Measurements from ENCODE around the gene AKIRIN2. TPM values are rescaled to one million over a fixed set of nuclear protein-coding genes. Genes with fewer than 3 reads are reported as not detected.
"Not testable (repeated sequence)": the region's sequence is repeated elsewhere in the genome, so short reads cannot be mapped to it uniquely, and the experiment has no call there.

AKIRIN2 gene
- total RNA-seq, 2 experiments from 2014 or later, result 47.5 to 48.7 TPM

DNA sequence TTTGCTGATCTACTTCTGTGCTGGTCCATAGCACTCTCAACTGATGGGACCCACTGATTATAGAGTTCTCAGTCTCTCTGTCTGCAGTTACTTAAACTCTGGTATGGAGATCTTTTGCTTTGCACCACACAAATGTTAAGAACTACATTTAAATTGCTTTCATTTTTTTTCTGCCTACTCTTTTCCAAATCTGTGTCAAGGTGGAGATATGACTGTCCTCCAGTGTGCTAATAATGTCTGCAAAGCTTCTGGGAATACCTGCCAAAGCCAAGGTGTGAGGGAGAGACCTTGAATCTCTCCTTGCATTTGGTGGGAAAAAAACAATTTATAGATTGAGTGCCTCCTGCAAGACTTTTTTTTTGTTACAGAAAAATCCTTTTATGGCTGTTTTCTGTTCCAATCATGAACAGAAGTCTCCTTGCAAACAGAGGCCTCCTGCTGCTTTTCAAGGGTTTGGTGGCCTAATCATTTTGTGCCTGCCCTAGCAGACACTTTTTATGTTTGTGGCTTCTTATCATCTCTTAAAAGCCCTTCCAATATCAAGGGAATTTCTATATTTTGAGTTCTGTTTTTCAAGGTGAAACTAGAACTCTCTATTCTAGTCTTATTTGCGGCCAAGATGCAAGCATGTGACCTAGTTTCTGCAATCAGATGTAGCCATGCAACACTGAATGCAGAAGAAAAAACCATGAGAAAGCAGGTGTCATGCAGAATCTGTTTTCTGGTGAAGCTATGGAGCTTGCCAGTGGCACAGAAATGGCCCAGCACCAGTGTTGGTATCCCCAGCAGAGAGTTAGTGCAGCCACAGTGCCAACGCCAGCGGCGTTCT lies 23.2 kb upstream of the AKIRIN2 start:
- Mint-ChIP-seq H3K27me3 (no peaks in the 10 kb centered on the region), H3K9me3 (no peaks in the 10 kb centered on the region), H3K27ac (no peak overlapping the region), H3K4me1 (peaks cover 9% of the 10 kb centered on the region), H3K36me3 (no peaks in the 10 kb centered on the region), H3K4me3 (no peak overlapping the region)
- no peak for DNase-seq

DNA sequence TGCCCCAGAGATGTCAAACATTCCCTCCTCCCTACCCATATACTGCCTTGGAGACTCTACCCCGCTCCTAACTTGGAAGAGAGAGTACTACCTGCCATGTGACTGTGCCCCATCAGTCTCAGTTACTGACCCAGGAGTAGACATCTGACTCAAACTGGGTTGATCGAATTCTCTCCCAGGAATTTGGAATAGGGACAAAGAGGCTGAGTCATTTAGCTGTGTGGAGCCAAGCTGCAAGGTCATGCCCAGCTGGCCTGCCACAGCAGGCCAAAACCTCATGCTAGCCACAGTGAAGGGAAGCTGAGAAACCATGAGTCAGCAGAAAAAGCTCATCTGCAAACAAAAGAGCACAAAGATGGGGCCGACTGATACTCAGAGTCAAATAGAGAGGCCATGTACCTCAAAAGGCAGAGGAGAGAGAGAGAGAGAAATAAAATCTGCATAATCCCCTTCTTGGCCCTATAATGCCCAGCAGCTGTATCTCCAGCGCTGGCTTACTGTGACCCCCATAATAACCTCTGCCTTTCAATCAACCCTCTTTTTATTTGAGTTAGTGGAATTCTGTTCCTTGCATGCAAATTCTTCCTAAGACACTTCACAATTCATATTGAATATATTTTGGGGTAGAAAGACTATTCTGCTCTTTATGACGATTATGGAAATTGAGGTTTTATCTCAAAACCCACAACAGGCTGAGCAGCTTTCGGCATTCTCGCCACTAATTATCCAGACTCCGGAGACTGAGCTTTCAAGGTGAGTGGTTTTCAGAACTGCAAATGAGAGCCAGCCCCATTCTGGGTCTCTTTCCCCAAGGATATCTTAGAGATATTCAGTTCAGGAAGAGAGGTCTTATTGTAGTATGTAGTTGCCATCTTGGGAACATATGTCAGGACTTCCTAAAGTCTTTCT lies 21.4 kb upstream of the AKIRIN2 start:
- Mint-ChIP-seq H3K27ac (peak overlapping the region; percentile 18), H3K4me3 (no peak overlapping the region), H3K36me3 (no peaks in the 10 kb centered on the region), H3K4me1 (peaks cover 9% of the 10 kb centered on the region), H3K9me3 (no peaks in the 10 kb centered on the region), H3K27me3 (no peaks in the 10 kb centered on the region)
- DNase-seq, result no peak

DNA sequence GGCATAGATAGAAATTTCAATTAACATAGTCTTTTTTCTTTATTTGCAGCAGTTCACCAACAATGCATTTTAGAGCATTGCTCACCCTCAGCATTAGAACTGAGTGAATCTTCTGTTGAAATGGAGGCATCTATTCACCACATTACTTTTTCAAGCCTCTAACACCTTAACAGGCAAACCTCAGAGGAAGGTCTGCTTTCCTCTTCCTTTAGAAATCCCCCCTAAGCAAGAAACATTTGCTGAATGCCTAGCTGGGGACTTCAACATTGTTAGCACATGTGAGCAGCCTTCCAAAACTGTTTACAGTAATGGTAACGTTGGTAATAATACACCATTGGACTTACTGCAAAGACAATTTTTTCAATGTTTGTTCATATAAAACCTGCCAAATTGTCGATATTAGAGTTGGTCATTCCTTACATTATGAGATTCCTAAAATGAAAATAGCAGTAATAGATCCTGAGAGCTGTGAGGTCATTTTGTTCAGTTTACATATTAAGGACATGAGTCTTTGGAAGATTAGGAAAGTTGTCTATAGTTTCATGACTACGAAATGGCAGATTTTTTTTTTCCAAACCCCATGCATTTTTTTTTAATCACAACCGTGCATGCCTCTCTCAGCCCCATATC lies 20.6 kb upstream of the AKIRIN2 start:
- Mint-ChIP-seq H3K27me3 (no peaks in the 10 kb centered on the region), H3K36me3 (no peaks in the 10 kb centered on the region), H3K4me3 (no peak overlapping the region), H3K27ac (no peak overlapping the region), H3K9me3 (no peaks in the 10 kb centered on the region), H3K4me1 (peaks cover 9% of the 10 kb centered on the region)
- no peak for DNase-seq

DNA sequence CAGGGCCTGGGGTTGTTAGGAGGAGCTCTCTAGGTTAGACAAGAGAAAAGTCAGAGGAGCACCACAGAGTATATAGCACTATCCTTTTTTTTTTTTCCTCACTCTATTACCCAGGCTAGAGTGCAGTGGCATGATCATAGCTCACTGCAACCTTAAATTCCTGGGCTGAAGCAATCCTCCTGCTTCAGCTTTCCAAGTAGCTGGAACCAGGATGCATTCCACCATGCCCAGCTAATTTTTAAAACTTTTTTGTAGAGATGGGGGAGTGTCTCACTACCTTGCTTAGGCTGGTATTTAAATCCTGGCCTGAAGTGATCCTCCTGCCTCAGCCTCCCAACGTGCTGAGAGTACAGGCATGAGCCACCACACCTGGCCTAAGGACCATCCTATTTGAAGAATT lies 19.3 kb upstream of the AKIRIN2 start:
- H3K27ac Mint-ChIP-seq, result no peak overlapping the region
- no peaks in the 10 kb centered on the region for H3K27me3 Mint-ChIP-seq
- no peaks in the 10 kb centered on the region for H3K9me3 Mint-ChIP-seq
- no peaks in the 10 kb centered on the region for H3K36me3 Mint-ChIP-seq
- DNase-seq, result no peak
- H3K4me3 Mint-ChIP-seq, result no peak overlapping the region
- H3K4me1 Mint-ChIP-seq, result peaks cover 9% of the 10 kb centered on the region

DNA sequence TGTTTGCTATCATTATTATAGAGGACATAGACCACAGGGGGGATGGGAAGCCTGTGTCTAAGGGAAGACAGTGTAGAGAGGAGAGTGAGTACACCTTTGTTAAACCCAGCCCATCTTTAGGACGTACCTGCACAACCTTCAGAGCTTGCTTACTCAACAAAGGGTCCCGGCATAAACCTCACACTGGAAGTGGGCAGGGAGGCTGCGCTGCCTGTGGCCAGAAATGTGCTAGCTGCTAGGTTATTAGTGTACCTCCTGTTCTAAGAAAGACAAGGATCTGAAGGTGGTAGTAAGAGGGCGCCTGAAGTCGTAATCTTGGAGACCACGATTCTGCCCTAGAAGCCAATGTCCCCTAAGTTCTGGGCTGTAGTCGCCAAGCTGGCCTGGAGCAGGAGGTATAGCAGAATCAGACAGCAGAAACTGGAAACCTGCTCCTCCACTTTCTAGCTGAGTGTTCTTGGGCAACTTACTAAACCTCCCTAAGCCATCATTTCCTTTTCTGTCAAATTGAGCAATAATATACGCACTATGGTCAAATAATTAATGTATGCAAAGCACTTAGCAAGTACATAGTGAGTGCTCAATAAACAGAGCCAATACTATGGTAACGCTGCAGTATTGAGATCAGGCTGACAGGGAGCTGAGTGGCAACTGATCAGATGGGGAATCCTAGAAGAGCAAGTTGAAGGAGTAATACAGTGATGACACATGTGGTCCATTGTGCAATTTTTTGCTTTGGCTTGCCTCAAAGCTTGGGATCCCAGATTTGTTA lies 16.8 kb upstream of the AKIRIN2 start:
- Mint-ChIP-seq H3K9me3 (no peaks in the 10 kb centered on the region), H3K4me3 (no peak overlapping the region), H3K4me1 (peaks cover 7% of the 10 kb centered on the region), H3K27ac (no peak overlapping the region), H3K27me3 (no peaks in the 10 kb centered on the region), H3K36me3 (no peaks in the 10 kb centered on the region)
- DNase-seq, result no peak

DNA sequence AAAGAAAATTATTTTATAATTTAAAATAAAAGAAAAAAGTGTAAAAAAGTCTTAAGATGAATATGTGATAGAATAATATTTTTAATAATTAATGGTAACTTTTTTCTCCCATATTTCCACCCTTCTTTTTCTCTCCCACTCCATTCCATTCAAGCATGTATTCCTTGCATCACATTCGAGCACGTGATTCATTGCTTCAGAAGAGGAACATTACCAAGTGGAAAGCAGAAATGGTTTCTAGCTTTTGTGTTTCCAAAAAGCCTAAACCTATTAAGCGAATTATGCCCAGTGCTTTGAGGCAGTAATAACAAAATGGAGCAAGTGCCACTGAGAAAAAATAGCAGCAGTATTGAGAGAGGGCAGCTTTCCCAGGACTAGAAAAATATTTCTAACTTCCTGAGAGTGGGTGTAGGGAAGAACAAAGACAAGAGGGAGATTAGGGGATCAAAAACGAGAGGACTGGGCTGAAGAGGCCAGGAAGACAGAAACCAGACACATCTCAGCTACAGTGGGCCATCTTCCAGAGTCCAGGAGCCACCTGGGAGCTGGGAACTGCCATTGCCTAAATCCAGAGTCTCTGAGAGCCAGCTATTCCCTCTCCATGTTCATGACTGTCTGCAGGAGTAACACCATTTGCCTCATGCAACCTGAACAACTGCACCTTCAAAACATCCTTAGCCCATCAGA lies 15.0 kb upstream of the AKIRIN2 start:
- H3K36me3 Mint-ChIP-seq, result no peaks in the 10 kb centered on the region
- H3K4me3 Mint-ChIP-seq, result no peak overlapping the region
- DNase-seq, result no peak
- no peaks in the 10 kb centered on the region for H3K9me3 Mint-ChIP-seq
- peaks cover 5% of the 10 kb centered on the region for H3K4me1 Mint-ChIP-seq
- H3K27ac Mint-ChIP-seq, result no peak overlapping the region
- no peaks in the 10 kb centered on the region for H3K27me3 Mint-ChIP-seq

DNA sequence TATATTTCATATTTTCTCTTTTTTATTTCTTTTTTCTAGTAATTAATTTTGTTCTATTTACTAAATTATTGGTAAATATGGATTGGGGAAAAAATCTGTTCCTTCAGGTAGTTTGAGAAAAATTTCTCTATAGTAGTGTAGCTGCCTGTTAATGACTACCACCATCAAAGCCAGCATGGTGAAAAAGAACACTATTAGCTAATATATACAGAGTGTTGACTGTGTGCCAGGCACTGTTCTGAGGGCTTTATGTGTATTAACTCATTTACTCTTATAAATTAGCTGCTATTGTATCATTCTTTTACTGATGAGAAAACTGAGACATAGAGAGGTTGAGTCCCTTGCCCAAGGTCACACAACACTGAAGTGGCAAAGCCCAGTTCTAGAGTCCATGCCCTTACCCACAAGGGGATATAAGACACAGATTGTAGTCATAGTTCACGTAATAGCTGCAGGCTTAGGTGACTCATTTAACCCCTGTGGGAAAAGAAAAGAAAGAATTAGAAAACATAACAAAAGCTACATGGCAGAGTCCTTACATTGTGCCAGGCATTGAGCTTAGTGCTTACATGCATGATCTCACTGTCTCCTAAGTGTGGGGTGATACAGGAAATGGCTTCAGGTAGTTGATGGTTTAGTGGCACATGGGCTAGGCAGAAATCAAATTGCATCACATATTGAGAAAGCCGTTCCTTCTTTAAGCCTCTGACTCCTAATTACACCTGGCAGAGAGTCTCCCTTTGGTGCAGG lies 12.2 kb upstream of the AKIRIN2 start:
- DNase-seq, result no peak
- Mint-ChIP-seq H3K9me3 (no peaks in the 10 kb centered on the region), H3K27me3 (no peaks in the 10 kb centered on the region), H3K27ac (no peak overlapping the region), H3K36me3 (no peaks in the 10 kb centered on the region), H3K4me3 (no peak overlapping the region), H3K4me1 (peaks cover 5% of the 10 kb centered on the region)

DNA sequence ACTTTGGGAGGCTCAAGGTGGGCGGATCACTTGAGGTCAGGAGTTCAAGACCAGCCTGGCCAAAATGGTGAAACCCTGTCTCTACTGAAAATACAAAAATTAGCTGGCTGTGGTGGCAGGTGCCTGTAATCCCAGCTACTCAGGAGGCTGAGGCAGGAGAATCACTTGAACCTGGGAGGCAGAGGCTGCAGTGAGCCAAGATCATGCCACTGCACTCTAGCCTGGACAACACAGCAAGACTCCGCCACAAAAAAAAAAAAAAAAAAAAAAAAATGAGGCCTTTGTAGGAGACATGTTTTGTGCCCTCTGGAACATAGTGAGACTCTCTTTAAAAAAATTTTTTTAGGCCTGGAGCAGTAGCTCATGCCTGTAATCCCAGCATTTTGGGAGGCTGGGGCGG lies 10.7 kb upstream of the AKIRIN2 start:
- H3K4me1 Mint-ChIP-seq, H3K27ac Mint-ChIP-seq, DNase-seq, H3K27me3 Mint-ChIP-seq, H3K4me3 Mint-ChIP-seq, H3K36me3 Mint-ChIP-seq, H3K9me3 Mint-ChIP-seq: not testable (repeated sequence)

DNA sequence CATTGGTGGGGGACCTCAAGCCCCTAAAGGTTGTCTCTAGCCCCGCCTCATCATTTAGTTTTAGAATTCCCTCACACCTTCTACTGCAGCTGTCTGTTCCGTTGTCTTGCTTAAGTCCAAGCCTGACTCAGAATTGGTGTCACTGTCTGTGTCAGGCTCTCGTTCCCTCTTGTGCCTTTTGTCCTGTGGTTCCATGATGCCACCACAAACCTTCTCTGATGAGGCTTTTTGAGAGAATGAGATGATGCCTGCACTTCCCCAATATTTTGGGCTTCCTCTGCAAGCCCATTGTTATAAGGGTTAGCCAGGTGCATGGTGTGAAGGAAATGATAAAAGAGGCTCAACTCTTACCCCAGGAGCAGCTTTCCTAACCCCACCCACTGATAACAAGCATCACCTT lies 8.1 kb upstream of the AKIRIN2 start:
- H3K9me3 Mint-ChIP-seq, result no peaks in the 10 kb centered on the region
- no peak overlapping the region for H3K27ac Mint-ChIP-seq
- no peak for DNase-seq
- no peak overlapping the region for H3K4me3 Mint-ChIP-seq
- peaks cover 10% of the 10 kb centered on the region for H3K4me1 Mint-ChIP-seq
- H3K36me3 Mint-ChIP-seq, result no peaks in the 10 kb centered on the region
- H3K27me3 Mint-ChIP-seq, result no peaks in the 10 kb centered on the region

DNA sequence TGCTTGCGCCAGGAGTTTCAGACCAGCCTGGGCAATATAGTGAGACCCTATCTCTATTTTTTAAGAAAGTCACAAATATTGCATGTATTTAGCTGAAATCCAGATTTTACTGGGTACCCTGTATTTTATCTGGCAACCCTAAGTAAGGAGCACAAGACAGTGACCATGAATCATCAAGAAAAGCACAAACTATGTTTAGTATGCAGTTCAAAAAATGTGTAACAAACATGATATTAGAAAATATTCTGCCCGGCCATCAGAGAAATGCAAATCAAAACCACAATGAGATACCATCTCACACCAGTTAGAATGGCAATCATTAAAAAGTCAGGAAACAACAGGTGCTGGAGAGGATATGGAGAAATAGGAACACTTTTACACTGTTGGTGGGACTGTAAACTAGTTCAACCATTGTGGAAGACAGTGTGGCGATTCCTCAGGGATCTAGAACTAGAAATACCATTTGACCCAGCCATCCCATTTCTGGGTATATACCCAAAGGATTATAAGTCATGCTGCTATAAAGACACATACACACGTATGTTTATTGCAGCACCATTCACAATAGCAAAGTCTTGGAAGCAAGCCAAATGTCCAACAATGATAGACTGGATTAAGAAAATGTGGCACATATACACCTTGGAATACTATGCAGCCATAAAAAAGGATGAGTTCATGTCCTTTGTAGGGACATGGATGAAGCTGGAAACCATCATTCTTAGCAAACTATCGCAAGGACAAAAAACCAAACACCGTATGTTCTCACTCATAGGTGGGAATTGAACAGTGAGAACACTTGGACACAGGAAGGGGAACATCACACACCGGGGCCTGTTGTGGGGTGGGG lies 6.8 kb upstream of the AKIRIN2 start:
- H3K4me1 Mint-ChIP-seq, H3K4me3 Mint-ChIP-seq, H3K27ac Mint-ChIP-seq, DNase-seq, H3K9me3 Mint-ChIP-seq, H3K27me3 Mint-ChIP-seq, H3K36me3 Mint-ChIP-seq: not testable (repeated sequence)

DNA sequence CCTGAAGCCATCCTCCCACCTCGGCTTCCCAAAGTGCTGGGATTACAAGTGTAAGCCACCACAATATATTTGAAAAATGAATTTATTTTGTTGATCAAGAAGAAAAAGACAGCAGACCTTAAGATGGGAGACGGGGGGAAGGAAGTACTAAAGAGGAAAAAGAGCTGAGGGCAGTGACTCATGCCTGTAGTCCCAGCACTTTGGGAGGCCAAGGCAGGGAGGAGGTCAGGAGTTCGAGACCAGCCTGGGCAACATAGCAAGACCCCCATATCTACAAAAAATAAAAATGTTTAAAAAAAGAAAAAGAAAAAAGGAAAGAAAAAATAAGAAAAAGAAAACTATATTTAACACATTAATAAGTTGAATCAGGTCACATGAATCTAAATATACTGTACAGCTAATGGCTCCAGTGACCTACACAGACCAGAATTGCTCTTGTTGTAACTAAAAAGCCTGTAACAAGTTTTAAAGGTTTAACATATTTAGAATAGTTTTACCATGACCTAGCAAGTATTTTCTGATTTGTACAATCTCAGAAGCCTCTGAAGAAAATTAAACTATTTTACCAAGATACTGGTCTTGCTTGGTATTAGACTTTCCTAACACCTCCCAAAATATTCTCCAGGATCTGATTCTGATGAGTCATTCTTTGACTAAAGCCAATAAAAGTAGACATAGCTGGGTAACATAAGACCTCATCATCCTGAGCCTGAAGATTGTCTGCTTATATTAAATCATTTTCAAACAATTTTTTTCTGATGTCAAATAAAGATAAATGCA lies 4.3 kb upstream of the AKIRIN2 start:
- Mint-ChIP-seq H3K4me1 (peaks cover 13% of the 10 kb centered on the region), H3K36me3 (no peaks in the 10 kb centered on the region), H3K27me3 (no peaks in the 10 kb centered on the region), H3K9me3 (no peaks in the 10 kb centered on the region), H3K4me3 (no peak overlapping the region), H3K27ac (no peak overlapping the region)
- DNase-seq, result no peak

DNA sequence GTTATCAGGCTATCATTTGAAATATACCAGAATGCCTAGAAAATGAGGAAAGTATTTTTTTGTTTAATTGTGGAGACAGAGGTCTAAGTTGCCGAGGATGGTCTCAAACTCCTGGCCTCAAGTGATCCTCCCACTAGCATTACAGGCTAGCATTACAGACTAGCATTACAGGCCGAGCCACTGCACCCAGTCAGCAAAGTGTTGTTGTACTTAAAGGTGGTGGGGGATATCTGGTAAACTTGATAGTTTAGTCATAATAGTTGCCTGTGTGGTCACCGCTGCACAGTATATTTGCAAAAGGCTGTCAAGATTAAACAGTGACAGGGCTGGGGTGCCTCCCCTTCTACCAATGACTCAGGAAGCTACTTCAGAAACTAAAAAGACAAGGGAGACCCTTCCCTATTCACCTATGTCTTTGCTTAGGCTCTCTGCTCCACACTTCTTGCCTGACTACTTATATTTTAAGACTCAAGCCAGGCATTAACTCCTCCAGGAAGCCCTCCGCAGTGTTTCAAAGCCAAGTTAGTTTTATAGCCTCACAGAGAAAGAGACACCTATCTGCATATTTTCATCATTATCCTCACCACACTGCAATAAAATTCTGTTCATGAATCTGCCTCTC lies 3.1 kb upstream of the AKIRIN2 start:
- Mint-ChIP-seq H3K27ac (no peak overlapping the region), H3K4me3 (no peak overlapping the region), H3K36me3 (peaks cover 8% of the 10 kb centered on the region), H3K9me3 (no peaks in the 10 kb centered on the region), H3K4me1 (peaks cover 13% of the 10 kb centered on the region), H3K27me3 (no peaks in the 10 kb centered on the region)
- peak; percentile 35 for DNase-seq

Measured in activated naive CD8-positive, alpha-beta T cell treated with anti-CD3 and anti-CD28 coated beads for 36 hours (primary cell).